Right lobe of liver (tissue), 6 donors: ENCODE results near the gene ATG7. TPM values are rescaled to one million over a fixed set of nuclear protein-coding genes. Genes with fewer than 3 reads are reported as not detected.
"Not testable (repeated sequence)": the region's sequence is repeated elsewhere in the genome, so short reads cannot be mapped to it uniquely, and the experiment has no call there.

Experiments used
- ATAC-seq, 4 donors: fragments of 200-7000 bp; cut with Tn5 transposase; one replicate each; pipeline ENCODE4 v1.9.1; 2020; ENCODE audit warnings: mild to moderate bottlenecking in 4 of 4, moderate library complexity in 4 of 4
- DNase-seq, 3 donors: peaks; one replicate each; pipeline ENCODE4 v3.0.0-alpha.2; 2020
- H3K27ac ChIP-seq, 3 donors: fragments of 200-600 bp; one replicate each; pipeline ENCODE4 v1.8.0; 2022
- H3K27me3 ChIP-seq, 2 donors: fragments of 200-600 bp; one replicate each; pipeline ENCODE4 v1.8.0; 2022
- H3K36me3 ChIP-seq, 4 donors: fragments of 200-600 bp; sonication (generic) in 1 of 4; one replicate each; pipeline versions ENCODE4 v1.5.1 to v1.8.0; 2017 to 2022; ENCODE audit warnings: control low read depth in 1 of 4
- H3K4me1 ChIP-seq, 4 donors: fragments of 200-600 bp; sonication (generic) in 1 of 4; one replicate each; pipeline versions ENCODE4 v1.5.1 to v1.8.0; 2017 to 2022; ENCODE audit warnings: control low read depth in 1 of 4
- H3K4me3 ChIP-seq, 3 donors: fragments of 200-600 bp; one replicate each; pipeline ENCODE4 v1.8.0; 2022
- H3K9me3 ChIP-seq, 4 donors: fragments of 200-600 bp; sonication (generic) in 1 of 4; one replicate each; pipeline versions ENCODE4 v1.5.1 to v1.8.0; 2017 to 2022; ENCODE audit warnings: control low read depth in 1 of 4
- CTCF ChIP-seq, 4 donors: fragments of 200-600 bp in 3 of 4; fragments of 450-650 bp in 1 of 4; IDR thresholded peaks; one replicate each; pipeline versions ENCODE4 v1.5.1 to v1.8.0; 2016 to 2022; ENCODE audit warnings: antibody characterized with exemption in 4 of 4, mild to moderate bottlenecking in 2 of 4
- POLR2A ChIP-seq: fragments of 450-650 bp; IDR thresholded peaks from one replicate; pipeline ENCODE4 v1.6.1; 2017; ENCODE audit warnings: antibody characterized with exemption, mild to moderate bottlenecking
- WGBS: methylation state at CpG from one replicate; pipeline ENCODE4 v1.1.6; 2018; ENCODE audit warnings: low coverage, low lambda C conversion rate; ENCODE audit not compliant: insufficient coverage; ENCODE audit errors: missing lambda C conversion rate; 5-methylcytosine and 5-hydroxymethylcytosine counted together
- intact Hi-C, 2 donors: fragments of 100-400 bp; cut with DNase I; formaldehyde crosslinking; loops; one replicate each; pipeline versions ENCODE4 v1.11.2 to v1.14.1; 2022
- total RNA-seq, 6 experiments: library from RNA; depleted of rRNA in 2 of 6; stranded (reverse); fragments of >200 nt in 2 of 6; fragmentation: NEBNext Ultra II Directional in 3 of 6; extraction: Animal tissue kit (Norgen Biotek cat#: 25700) in 3 of 6; gene quantifications; one replicate each; pipeline versions ENCODE4 v1.1.0 to v1.2.4, GENCODE V29; 2016 to 2023
- donor health status: DM: no; HTN: yes; CAD: no.
- donor health status: DM: no; HTN: no; CAD: no.
- donor health status: DM: no; HTN: no; CAD: no.
- donor health status: DM: no; HTN: yes; CAD: no.
- donor health status: DM: no; HTN: yes; CAD: no.

Gene ATG7
- total RNA-seq, 6 experiments from 2014 or later = 13.6 to 21.1 (median 15.8) TPM

GRCh38 chr3:11335056-11335608, 62.9 kb downstream of the ATG7 start:
- peak; percentile 73 to 87 (median 80) for ATAC-seq
- H3K27ac ChIP-seq = no peak overlapping the region
- no peaks in the 10 kb centered on the region for H3K9me3 ChIP-seq
- H3K36me3 ChIP-seq = peaks cover 0 to 4% (median 0%) of the 10 kb centered on the region in 4 donors
- DNase-seq = no peak
- 49% methylated on average over 4 of the region's 4 CpGs for WGBS
- TF ChIP-seq POLR2A = no peak
- peak; percentile 58 to 73 (median 64) for TF ChIP-seq CTCF (IDR thresholded peaks at IDR 0.05)
- H3K4me3 ChIP-seq = no peak overlapping the region
- no peaks in the 10 kb centered on the region for H3K27me3 ChIP-seq
- intact Hi-C loops = no loop called here
- H3K4me1 ChIP-seq = no peaks in the 10 kb centered on the region

- no peaks in the 10 kb centered on the region for H3K27me3 ChIP-seq
- ATAC-seq (no peak), DNase-seq (no peak)
- H3K9me3 ChIP-seq = no peaks in the 10 kb centered on the region
- intact Hi-C loops = no loop called here
- H3K27ac ChIP-seq = no peak overlapping the region
- 94% methylated on average over 3 of the region's 3 CpGs for WGBS
- H3K4me1 ChIP-seq = no peaks in the 10 kb centered on the region
- no peaks in the 10 kb centered on the region for H3K36me3 ChIP-seq
- no peak for TF ChIP-seq CTCF (IDR thresholded peaks at IDR 0.05)
- no peak for TF ChIP-seq POLR2A
- H3K4me3 ChIP-seq = no peak overlapping the region
Measured at GRCh38 chr3:11339541-11339940, 67.3 kb downstream of the ATG7 start.

GRCh38 chr3:11346416-11346815, 74.2 kb downstream of the ATG7 start:
- H3K36me3 ChIP-seq = peaks cover 0 to 15% (median 2%) of the 10 kb centered on the region in 4 donors
- 75% methylated on average over 1 of the region's 1 CpG for WGBS
- DNase-seq (no peak), ATAC-seq (no peak)
- H3K4me3 ChIP-seq = no peak overlapping the region
- intact Hi-C loops = no loop called here
- H3K9me3 ChIP-seq = no peaks in the 10 kb centered on the region
- TF ChIP-seq CTCF (IDR thresholded peaks at IDR 0.05) = no peak
- TF ChIP-seq POLR2A = no peak
- no peak overlapping the region for H3K27ac ChIP-seq
- no peaks in the 10 kb centered on the region for H3K4me1 ChIP-seq
- H3K27me3 ChIP-seq = no peaks in the 10 kb centered on the region

- ATAC-seq, H3K27me3 ChIP-seq, H3K9me3 ChIP-seq, H3K27ac ChIP-seq, H3K4me1 ChIP-seq, H3K4me3 ChIP-seq, intact Hi-C loops, DNase-seq: not testable (repeated sequence)
- H3K36me3 ChIP-seq = peaks cover 0 to 15% (median 3%) of the 10 kb centered on the region in 4 donors
- 100% methylated on average over 3 of the region's 6 CpGs for WGBS
Measured at GRCh38 chr3:11348877-11349276, 76.7 kb downstream of the ATG7 start.

- Histone ChIP-seq H3K9me3 (no peaks in the 10 kb centered on the region), H3K4me1 (no peaks in the 10 kb centered on the region), H3K4me3 (no peak overlapping the region), H3K27ac (no peak overlapping the region), H3K27me3 (no peaks in the 10 kb centered on the region), H3K36me3 (peaks cover 0 to 15% (median 4%) of the 10 kb centered on the region in 4 donors)
- TF ChIP-seq POLR2A (no peak), CTCF (IDR thresholded peaks at IDR 0.05) (no peak)
- intact Hi-C loops = no loop called here
- DNase-seq (no peak), ATAC-seq (no peak)
- 88% methylated on average over 2 of the region's 2 CpGs for WGBS
Measured at GRCh38 chr3:11349446-11349845, 77.2 kb downstream of the ATG7 start.
